H1 (cell line): ENCODE results near the gene LHFPL2. TPM values are rescaled to one million over a fixed set of nuclear protein-coding genes. Genes with fewer than 3 reads are reported as not detected.

ENCODE experiments used
- CTCF ChIA-PET: fragments of 300-600 bp; sonication (Branson Sonifier 250); formaldehyde crosslinking; loops from one replicate; lab custom pipeline; 2021; ENCODE audit not compliant: partially characterized antibody; lab: Charles Lee
- POLR2A ChIA-PET: fragments of 300-600 bp; sonication (Branson Sonifier 250); formaldehyde crosslinking; loops from one replicate; lab custom pipeline; 2021; ENCODE audit warnings: inconsistent platforms; ENCODE audit not compliant: partially characterized antibody; lab: Charles Lee
- DNase-seq, 2 experiments: peaks; one replicate each; pipeline versions ENCODE4 v3.0.0 to v3.0.0-alpha.2; 2010 to 2022; ENCODE audit warnings: low spot score in 2 of 2, low read depth in 1 of 2, mixed read lengths in 1 of 2
- FAIRE-seq: peaks from 2 replicates; lab custom pipeline; 2011; peaks lifted over from hg19 to GRCh38; lab: Jason Lieb, UNC
- H2AFZ ChIP-seq: 2 replicates; pipeline ENCODE4 v1.8.1; 2012; ENCODE audit warnings: low read length, inconsistent platforms
- H2AK5ac ChIP-seq: 2 replicates; pipeline ENCODE4 v1.6.1; 2013; ENCODE audit warnings: low read depth, low read length
- H2BK120ac ChIP-seq: replicated peaks from 2 replicates; pipeline ENCODE3; 2013; ENCODE audit warnings: low read depth, low read length, inconsistent platforms
- H2BK12ac ChIP-seq: 2 replicates; pipeline ENCODE4 v1.6.1; 2013; ENCODE audit warnings: low read depth, low read length
- H2BK15ac ChIP-seq: 2 replicates; pipeline ENCODE4 v1.6.1; 2013; ENCODE audit warnings: low read length
- H2BK20ac ChIP-seq: 2 replicates; pipeline ENCODE4 v1.6.1; 2013; ENCODE audit warnings: low read length
- H2BK5ac ChIP-seq: 2 replicates; pipeline ENCODE4 v1.6.1; 2013; ENCODE audit warnings: low read depth, low read length
- H3K14ac ChIP-seq: 2 replicates; pipeline ENCODE4 v1.6.1; 2013; ENCODE audit warnings: inconsistent platforms; ENCODE audit not compliant: insufficient read length
- H3K18ac ChIP-seq: 2 replicates; pipeline ENCODE4 v1.6.1; 2013; ENCODE audit warnings: low read length; ENCODE audit errors: extremely low read depth
- H3K23ac ChIP-seq: 2 replicates; pipeline ENCODE4 v1.6.1; 2013; ENCODE audit warnings: inconsistent platforms; ENCODE audit not compliant: insufficient read length
- H3K23me2 ChIP-seq: 2 replicates; pipeline ENCODE4 v1.6.1; 2013; ENCODE audit warnings: low read depth, low read length
- H3K27ac ChIP-seq: 2 replicates; pipeline ENCODE4 v1.6.1; 2011; ENCODE audit warnings: low read depth, low read length, inconsistent platforms
- H3K27me3 ChIP-seq, 4 experiments: replicated peaks in 1 of 4; 1 replicate in 1 of 4; 2 replicates in 3 of 4; pipeline versions ENCODE4 v1.6.1 to v1.8.1; 2011 to 2013; ENCODE audit warnings: low read length in 3 of 4, mild to moderate bottlenecking in 3 of 4, inconsistent platforms in 2 of 4, mixed read lengths in 2 of 4, moderate library complexity in 1 of 4; ENCODE audit not compliant: control insufficient read depth in 3 of 4, insufficient read depth in 3 of 4; ENCODE audit errors: extremely low read depth in 1 of 4
- H3K36me3 ChIP-seq, 4 experiments: 2 replicates each; pipeline versions ENCODE4 v1.6.1 to v1.8.1; 2011 to 2013; ENCODE audit warnings: mild to moderate bottlenecking in 4 of 4, low read length in 3 of 4, moderate library complexity in 2 of 4, control low read depth in 1 of 4, inconsistent platforms in 1 of 4; ENCODE audit not compliant: insufficient read depth in 4 of 4, control insufficient read depth in 2 of 4
- H3K4ac ChIP-seq: replicated peaks from 2 replicates; pipeline ENCODE3; 2013; ENCODE audit warnings: low read length, low read depth, mixed read lengths, inconsistent platforms; ENCODE audit not compliant: insufficient read length
- H3K4me1 ChIP-seq, 4 experiments: replicated peaks in 1 of 4; 1 replicate in 1 of 4; 2 replicates in 3 of 4; pipeline versions ENCODE4 v1.6.1 to v1.8.1; 2011 to 2013; ENCODE audit warnings: low read length in 3 of 4, inconsistent platforms in 2 of 4, mixed read lengths in 1 of 4; ENCODE audit not compliant: insufficient read depth in 4 of 4, control insufficient read depth in 3 of 4
- H3K4me2 ChIP-seq, 2 experiments: 2 replicates each; pipeline versions ENCODE4 v1.6.1 to v1.8.1; 2011 to 2013; ENCODE audit warnings: low read depth in 2 of 2, low read length in 2 of 2, control low read depth in 1 of 2, inconsistent platforms in 1 of 2, mild to moderate bottlenecking in 1 of 2; ENCODE audit not compliant: insufficient read depth in 1 of 2
- H3K4me3 ChIP-seq, 4 experiments: fragments of 200-600, 300-600 bp in 1 of 4; sonication (generic), shearing (Covaris generic), sonication (Bioruptor Twin) in 1 of 4; 2 replicates each; pipeline versions ENCODE4 v1.5.1 to v1.8.1; 2011 to 2016; ENCODE audit warnings: low read length in 4 of 4, low read depth in 3 of 4, control low read depth in 2 of 4, inconsistent platforms in 2 of 4, mild to moderate bottlenecking in 2 of 4, mixed read lengths in 1 of 4, moderate library complexity in 1 of 4; ENCODE audit not compliant: insufficient read depth in 2 of 4; ENCODE audit errors: extremely low read depth in 1 of 4
- H3K56ac ChIP-seq: replicated peaks from 2 replicates; pipeline ENCODE3; 2013; ENCODE audit warnings: low read depth, mild to moderate bottlenecking, mixed read lengths, low read length, inconsistent platforms; ENCODE audit not compliant: insufficient read length
- H3K79me1 ChIP-seq: 2 replicates; pipeline ENCODE4 v1.6.1; 2013; ENCODE audit warnings: low read depth, low read length, control low read depth
- H3K79me2 ChIP-seq, 2 experiments: 2 replicates each; pipeline versions ENCODE4 v1.6.1 to v1.8.1; 2012 to 2013; ENCODE audit warnings: low read length in 2 of 2, mild to moderate bottlenecking in 2 of 2, inconsistent platforms in 1 of 2; ENCODE audit not compliant: insufficient read depth in 2 of 2, control insufficient read depth in 1 of 2
- H3K9ac ChIP-seq, 4 experiments: replicated peaks in 1 of 4; 1 replicate in 1 of 4; 2 replicates in 3 of 4; pipeline versions ENCODE4 v1.6.1 to v1.8.1; 2011 to 2013; ENCODE audit warnings: low read depth in 3 of 4, low read length in 3 of 4, control low read depth in 2 of 4, mild to moderate bottlenecking in 2 of 4, moderate library complexity in 2 of 4, inconsistent platforms in 1 of 4; ENCODE audit errors: extremely low read depth in 1 of 4
- H3K9me3 ChIP-seq, 2 experiments: 2 replicates each; pipeline versions ENCODE4 v1.6.1 to v1.8.1; 2012 to 2013; ENCODE audit warnings: mild to moderate bottlenecking in 2 of 2, moderate library complexity in 2 of 2, control low read depth in 1 of 2, inconsistent platforms in 1 of 2, low read depth in 1 of 2, low read length in 1 of 2, mixed read lengths in 1 of 2; ENCODE audit not compliant: insufficient read depth in 2 of 2
- H4K20me1 ChIP-seq, 2 experiments: replicated peaks in 1 of 2; 2 replicates each; pipeline versions ENCODE3 to v1.8.1; 2011 to 2013; ENCODE audit warnings: inconsistent platforms in 2 of 2, low read length in 2 of 2, mild to moderate bottlenecking in 1 of 2; ENCODE audit not compliant: insufficient read depth in 2 of 2, control insufficient read depth in 1 of 2
- H4K5ac ChIP-seq: 2 replicates; pipeline ENCODE4 v1.6.1; 2013; ENCODE audit warnings: low read length, low read depth, mixed read lengths, inconsistent platforms; ENCODE audit not compliant: insufficient read length
- H4K8ac ChIP-seq: 2 replicates; pipeline ENCODE4 v1.8.0; 2013; ENCODE audit warnings: mild to moderate bottlenecking, moderate library complexity, low read length, inconsistent platforms; ENCODE audit not compliant: insufficient read depth; ENCODE audit errors: extremely low read depth
- H4K91ac ChIP-seq: replicated peaks from 2 replicates; pipeline ENCODE3; 2013; ENCODE audit warnings: low read length, mixed read lengths, inconsistent platforms; ENCODE audit not compliant: insufficient read length
- CREB1 ChIP-seq: IDR thresholded peaks from 2 replicates; pipeline ENCODE4 v1.6.1; 2012; ENCODE audit warnings: inconsistent platforms
- KDM5A ChIP-seq: fragments of 200-600 bp; IDR thresholded peaks from 2 replicates; pipeline ENCODE4 v1.7.1; 2012; ENCODE audit warnings: mild to moderate bottlenecking, low read length, inconsistent platforms, mixed read lengths
- SP1 ChIP-seq: IDR thresholded peaks from 2 replicates; pipeline ENCODE4 v1.6.1; 2011; ENCODE audit warnings: low read depth, low read length
- WGBS, 2 experiments: shearing (Covaris generic) in 1 of 2; methylation state at CpG; one replicate each; pipeline versions ENCODE4 v1.1.6 to v1.1.7; 2013 to 2015; ENCODE audit warnings: low lambda C conversion rate in 2 of 2, mixed read lengths in 2 of 2, inconsistent platforms in 1 of 2, low coverage in 1 of 2, missing lambda C conversion rate in 1 of 2; ENCODE audit not compliant: insufficient replicate concordance in 2 of 2, insufficient coverage in 1 of 2, insufficient read length in 1 of 2; ENCODE audit errors: extremely low coverage in 1 of 2, missing lambda C conversion rate in 1 of 2; 5-methylcytosine and 5-hydroxymethylcytosine counted together
- polyA plus RNA-seq, 7 experiments: library from polyadenylated mRNA; depleted of rRNA in 3 of 7; stranded (reverse) in 5 of 7; unstranded in 2 of 7; fragments of >200 nt in 5 of 7; fragments of 200-250 nt in 2 of 7; gene quantifications; 1 replicate in 5 of 7; 2 replicates in 1 of 7; 4 replicates in 1 of 7; pipeline versions ENCODE4 v1.2.1 to v1.2.3, GENCODE V29; 2011 to 2013; ENCODE audit warnings: missing spikeins in 2 of 7, mixed read lengths in 2 of 7
- total RNA-seq: library from RNA; stranded (reverse); fragmentation: NEBNext Ultra II Directional; extraction: Animal tissue kit (Norgen Biotek cat#: 25700); gene quantifications from 2 replicates; pipeline ENCODE4 v1.2.1, GENCODE V29; 2021
- TF ChIP-seq, protein P1 (sequence below): IDR thresholded peaks from 2 replicates; pipeline ENCODE4 v1.6.1; 2011; ENCODE audit warnings: low read depth, mild to moderate bottlenecking, low read length; ENCODE audit not compliant: insufficient read depth

LHFPL2 gene
- total and polyA plus RNA-seq, 2 of the 8 experiments (the other 6 are each of a cell fraction or from before 2014, with no cell fraction given), result 9.6 to 43.0 TPM

DNA sequence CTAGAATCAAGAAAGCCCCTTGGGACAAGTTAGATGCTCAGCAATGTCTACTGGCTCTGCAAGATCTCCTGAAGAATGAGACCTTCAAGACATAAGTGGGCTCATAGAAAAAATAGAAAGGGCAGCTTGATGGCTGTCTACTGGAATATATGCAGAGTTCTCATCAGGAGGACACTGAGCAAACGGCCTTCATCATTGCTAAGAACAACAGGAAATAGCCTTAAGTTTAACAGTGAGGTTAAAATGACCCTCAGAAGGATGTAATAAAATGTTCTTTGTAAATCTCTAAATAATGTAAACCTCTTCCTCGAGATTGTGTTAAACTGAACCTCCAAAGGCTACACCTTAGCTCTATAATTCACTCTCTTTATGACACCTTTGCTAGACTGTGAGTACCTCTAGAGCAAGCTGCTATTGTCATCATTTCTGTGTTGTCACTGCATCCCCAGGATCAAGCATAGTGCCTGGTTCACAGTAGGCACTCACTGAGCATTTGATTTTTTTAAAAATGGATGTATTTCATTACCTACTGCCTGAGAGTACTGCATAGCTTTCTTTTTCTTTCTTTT is 22.2 kb upstream of the LHFPL2 start:
- no peak overlapping the region for H2AK5ac ChIP-seq
- no peak overlapping the region for H2BK12ac ChIP-seq
- ChIA-PET CTCF (interaction anchor here (1.0 kb wide), 1 partner anchor 14 kb away, joined by 4 read pairs; no protein-coding TSS in a partner anchor), POLR2A (no interaction called here)
- H3K27me3 ChIP-seq, result no peaks in the 10 kb centered on the region
- DNase-seq, result no peak
- no peaks in the 10 kb centered on the region for H3K79me2 ChIP-seq
- no peaks in the 10 kb centered on the region for H3K9me3 ChIP-seq
- H3K23ac ChIP-seq, result no peak overlapping the region
- no peak overlapping the region for H3K27ac ChIP-seq
- H3K56ac ChIP-seq, result no peak overlapping the region
- H3K4me1 ChIP-seq, result peaks cover 0 to 2% (median 0%) of the 10 kb centered on the region in 4 experiments; a peak in 1 of 7 replicates
- H3K4me3 ChIP-seq, result no peak overlapping the region
- H2BK120ac ChIP-seq, result no peak overlapping the region
- H4K91ac ChIP-seq, result no peak overlapping the region
- no peaks in the 10 kb centered on the region for H3K79me1 ChIP-seq
- no peak overlapping the region for H4K8ac ChIP-seq
- WGBS, 2 experiments, result 93% methylated on average over 2 of the region's 2 CpGs; no CpG with 5 or more reads in 1 of the 2 experiments
- H2BK5ac ChIP-seq, result no peak overlapping the region
- H4K5ac ChIP-seq, result no peak overlapping the region
- no peak overlapping the region for H3K4ac ChIP-seq
- H3K9ac ChIP-seq, result no peak overlapping the region
- H3K14ac ChIP-seq, result no peak overlapping the region
- no peak overlapping the region for H2BK15ac ChIP-seq
- FAIRE-seq, result no peak
- no peak overlapping the region for H2AFZ ChIP-seq
- H3K36me3 ChIP-seq, result no peaks in the 10 kb centered on the region
- H3K18ac ChIP-seq, result no peak overlapping the region
- no peak overlapping the region for H2BK20ac ChIP-seq
- H3K23me2 ChIP-seq, result no peaks in the 10 kb centered on the region
- H3K4me2 ChIP-seq, result no peak overlapping the region
- no peaks in the 10 kb centered on the region for H4K20me1 ChIP-seq
- no peak for TF ChIP-seq KDM5A
- TF ChIP-seq CREB1, result no peak
- TF ChIP-seq, protein P1, sequence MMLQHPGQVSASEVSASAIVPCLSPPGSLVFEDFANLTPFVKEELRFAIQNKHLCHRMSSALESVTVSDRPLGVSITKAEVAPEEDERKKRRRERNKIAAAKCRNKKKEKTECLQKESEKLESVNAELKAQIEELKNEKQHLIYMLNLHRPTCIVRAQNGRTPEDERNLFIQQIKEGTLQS, result no peak
- TF ChIP-seq SP1, result no peak
